ENCODE results near the gene SRBD1.

- no peak for TF ChIP-seq EZH2 (IDR thresholded peaks at IDR 0.05; ENCODE audit: low read length)
- TF ChIP-seq CTCF (optimal IDR thresholded peaks at IDR 0.05 in 1 of 3, IDR thresholded peaks at IDR 0.05 in 1 of 3, conservative IDR thresholded peaks at IDR 0.05 in 1 of 3; ENCODE audit: extremely low read depth in 1 of 3, insufficient read depth in 2 of 3, low read length in 3 of 3), result no peak
These were observed 257.2 kb downstream of the SRBD1 start for GRCh38 chr2:45353879-45354278.
